ENCODE data around the gene RFLNA.

The RFLNA gene

GRCh38 chr12:124304314-124304790, 9.5 kb downstream of the RFLNA start:
- DNase-seq: no peak

DNA sequence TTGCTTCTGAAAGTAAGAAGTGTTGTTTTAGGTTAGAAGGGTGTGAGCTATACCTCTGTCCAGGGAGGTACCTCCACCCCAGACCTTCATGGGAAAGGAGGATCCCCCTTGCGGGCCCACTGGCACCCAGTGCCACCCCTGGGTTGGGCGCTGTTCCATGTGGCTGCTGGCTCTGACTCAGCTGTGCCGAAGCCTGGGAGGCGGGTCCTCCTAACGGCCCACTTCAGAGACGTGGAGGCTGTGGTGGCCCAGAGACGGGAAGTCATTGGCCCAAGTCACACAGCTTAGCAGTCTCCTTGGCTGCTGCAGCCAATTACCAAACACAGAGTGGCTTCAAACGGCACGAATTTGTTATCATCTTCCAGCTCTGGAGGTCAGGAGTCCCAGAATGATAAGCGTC, 10.2 kb downstream of the RFLNA start:
- DNase-seq: no peak

DNA sequence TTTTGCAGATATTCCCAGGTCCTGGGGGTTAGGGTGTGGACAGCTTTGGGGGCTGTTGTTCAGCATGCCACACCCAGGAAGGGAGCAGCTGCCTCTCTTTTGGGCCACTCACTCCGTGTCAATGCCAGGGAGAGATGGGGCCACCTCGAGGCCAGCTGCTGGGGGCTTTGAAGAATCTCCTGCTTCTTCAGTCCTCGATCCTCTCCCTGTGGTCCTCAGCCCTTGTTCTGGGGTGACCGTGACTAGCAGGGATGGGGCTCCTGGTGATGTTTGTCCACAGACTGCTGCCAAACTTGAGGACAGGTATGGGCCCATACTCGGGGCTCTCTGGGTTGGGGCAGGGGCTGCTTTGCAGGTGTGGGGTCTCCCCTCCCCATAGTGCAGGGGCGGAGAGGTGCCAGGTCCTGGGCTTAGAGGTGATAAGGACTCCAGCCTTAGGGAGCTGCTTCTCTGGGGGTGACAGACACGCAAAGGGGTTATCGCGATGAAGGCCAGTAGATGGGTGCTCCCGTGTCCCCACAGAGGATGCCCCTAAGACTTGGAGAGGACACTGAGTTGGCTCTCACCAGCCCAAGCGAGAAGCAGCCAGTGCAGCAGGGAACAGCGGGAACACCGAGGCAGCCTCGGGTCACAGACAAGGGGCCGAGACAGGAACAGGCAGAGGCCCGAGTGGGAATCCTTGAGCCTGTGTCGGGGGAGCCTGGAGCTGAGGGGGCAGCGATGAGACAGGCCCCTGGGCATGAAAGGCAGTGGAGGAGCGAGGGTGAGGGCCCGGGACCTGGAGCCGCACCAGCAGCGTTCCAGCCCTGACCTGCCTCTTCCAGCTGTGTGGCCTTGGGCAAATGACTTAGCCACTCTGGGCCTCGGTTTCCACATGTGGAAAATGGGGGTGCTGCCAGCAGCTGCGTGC, 11.1 kb downstream of the RFLNA start:
- DNase-seq: no peak

- DNase-seq: no peak
Measured at GRCh38 chr12:124306686-124307555, 12.0 kb downstream of the RFLNA start.

- DNase-seq: no peak
Measured at GRCh38 chr12:124307556-124307825, 12.6 kb downstream of the RFLNA start.

DNA sequence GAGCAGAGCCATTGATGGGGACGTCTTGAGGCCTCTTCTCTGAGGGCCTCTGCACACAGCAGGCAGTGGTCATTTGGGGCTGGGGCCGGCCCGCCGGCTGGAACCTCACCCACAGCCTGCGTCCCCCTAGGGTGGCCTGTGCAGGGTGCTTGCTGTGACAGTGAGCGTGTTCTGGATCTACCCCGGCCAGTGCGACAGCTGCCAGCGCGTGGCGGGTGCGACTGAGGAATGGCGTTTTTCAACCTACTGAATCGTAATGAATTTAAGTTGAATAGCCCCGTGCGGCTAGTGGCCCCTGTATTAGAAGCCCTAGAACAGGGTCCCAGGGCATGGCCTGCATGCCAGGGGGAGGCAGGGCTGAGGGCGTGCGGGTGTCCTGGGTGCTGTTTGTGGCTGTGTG, 13.8 kb downstream of the RFLNA start:
- DNase-seq: no peak

GRCh38 chr12:124309231-124309630, 14.3 kb downstream of the RFLNA start:
- DNase-seq: no peak

GRCh38 chr12:124309744-124310143, 14.9 kb downstream of the RFLNA start:
- no peak for DNase-seq

- DNase-seq: no peak
Measured at GRCh38 chr12:124310178-124310577, 15.3 kb downstream of the RFLNA start.

GRCh38 chr12:124310785-124311184, 15.9 kb downstream of the RFLNA start:
- no peak for DNase-seq

DNA sequence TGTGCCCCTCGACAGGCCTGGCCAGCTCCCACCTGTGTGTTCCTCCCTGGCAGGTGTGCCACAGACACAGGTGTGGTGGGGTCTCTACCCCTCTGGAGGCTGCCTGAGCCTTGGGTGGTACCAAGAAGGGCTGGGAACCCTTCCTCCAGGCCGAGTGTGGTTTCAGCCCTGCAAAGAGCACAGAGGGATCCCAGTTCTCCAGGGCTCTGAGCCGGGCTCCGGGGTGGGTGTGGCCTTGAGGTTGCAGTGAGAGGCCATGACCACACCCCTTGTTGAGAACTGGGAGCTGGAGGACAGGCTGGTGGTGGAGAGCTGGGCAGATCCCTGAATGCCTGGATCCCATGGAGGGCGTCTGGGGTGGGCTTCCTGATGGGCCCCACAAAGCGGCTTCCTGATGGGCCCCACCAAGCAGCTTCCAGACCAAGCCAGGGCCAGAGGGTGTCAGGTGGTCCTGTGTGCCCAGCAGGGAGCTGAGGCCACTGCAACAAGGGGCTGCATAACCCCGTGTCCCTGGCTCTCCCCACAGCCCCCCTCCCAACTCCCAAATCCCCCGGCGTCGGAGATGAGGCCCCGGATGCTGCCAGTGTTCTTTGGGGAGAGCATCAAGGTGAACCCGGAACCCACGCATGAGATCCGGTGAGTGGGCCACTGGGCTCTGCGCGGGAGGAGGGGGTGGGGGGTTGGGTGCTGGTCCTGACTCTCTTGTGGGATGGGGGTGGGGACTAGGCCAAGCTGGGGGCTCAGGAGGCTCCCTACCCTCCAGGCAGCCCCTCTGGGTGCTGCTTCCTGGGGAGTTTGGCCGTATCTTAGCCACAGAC, 16.6 kb downstream of the RFLNA start:
- DNase-seq: no peak

DNA sequence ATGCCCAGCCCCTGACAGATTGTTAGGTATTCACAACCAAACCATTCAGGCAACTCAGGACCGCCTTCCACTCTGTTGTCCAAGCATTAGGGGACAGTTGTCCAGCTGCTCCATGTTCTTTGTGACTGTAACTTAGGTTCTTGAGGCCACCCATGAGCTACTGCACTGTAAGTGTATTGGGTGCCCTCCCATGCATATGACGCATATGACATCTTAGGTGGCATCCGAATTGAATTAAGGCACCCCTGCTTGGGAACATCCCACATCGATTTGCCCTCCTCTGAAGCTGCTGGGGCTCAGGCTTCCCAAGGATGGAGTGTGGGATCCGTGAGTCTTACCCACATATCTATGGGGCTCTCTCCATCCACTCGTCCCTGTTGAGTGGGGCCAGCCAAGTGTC, 17.7 kb downstream of the RFLNA start:
- no peak for DNase-seq

DNA sequence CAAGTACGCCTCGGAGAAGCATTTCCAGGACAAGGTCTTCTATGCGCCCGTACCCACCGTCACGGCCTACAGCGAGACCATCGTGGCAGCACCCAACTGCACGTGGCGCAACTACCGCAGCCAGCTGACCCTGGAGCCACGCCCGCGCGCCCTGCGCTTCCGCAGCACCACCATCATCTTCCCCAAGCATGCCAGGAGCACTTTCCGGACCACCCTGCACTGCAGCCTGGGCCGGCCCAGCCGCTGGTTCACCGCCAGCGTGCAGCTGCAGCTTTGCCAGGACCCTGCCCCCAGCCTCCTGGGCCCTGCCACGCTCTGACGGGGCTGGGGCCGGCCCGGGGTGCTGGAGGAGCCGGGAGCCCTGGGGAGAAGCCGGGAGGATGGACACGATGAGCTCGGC, 19.3 kb downstream of the RFLNA start:
- DNase-seq: no peak

DNA sequence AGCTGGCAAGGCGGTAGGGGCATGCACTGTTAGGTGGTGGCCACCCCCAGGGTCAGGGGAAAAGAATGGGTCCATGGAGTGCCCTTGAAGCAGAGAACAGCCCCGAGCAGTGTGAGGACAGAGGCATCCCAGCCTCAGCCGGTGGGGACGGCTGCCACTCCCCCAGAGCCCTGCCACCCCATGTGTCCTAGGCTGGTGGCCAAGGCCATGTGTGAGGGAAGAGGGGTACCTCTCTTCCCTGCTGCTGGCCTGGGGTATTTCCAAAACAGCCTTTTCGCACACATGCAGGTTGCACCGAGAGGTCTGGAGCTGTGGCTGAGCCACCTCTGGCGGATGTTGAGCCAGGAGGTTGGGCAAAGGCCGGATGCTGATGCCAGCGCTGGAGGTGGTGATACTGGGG, 19.9 kb downstream of the RFLNA start:
- no peak for DNase-seq

GRCh38 chr12:124315372-124316044, 20.6 kb downstream of the RFLNA start:
- no peak for DNase-seq

- no peak for DNase-seq
Measured at GRCh38 chr12:124316257-124316900, 21.5 kb downstream of the RFLNA start.

DNA sequence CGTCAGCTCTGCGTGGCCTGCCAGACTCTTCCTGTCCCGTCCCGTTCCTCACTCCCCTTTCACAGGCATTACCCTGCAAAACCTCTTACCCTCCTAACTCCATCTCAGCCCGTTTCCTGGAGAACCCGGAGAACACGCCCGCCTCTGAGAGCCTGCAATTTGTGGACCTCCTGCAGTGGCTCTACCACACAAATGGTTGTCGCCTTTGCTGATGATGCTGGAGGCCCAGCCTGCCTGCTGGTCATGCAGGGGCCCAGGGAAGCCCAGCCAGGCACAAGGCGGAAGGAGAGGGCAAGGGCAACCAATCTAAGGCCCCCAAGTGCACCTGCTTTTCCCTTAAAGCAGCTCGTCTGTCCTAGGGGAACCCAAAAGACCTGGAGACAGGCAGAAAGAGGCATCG, 22.5 kb downstream of the RFLNA start:
- no peak for DNase-seq

DNA sequence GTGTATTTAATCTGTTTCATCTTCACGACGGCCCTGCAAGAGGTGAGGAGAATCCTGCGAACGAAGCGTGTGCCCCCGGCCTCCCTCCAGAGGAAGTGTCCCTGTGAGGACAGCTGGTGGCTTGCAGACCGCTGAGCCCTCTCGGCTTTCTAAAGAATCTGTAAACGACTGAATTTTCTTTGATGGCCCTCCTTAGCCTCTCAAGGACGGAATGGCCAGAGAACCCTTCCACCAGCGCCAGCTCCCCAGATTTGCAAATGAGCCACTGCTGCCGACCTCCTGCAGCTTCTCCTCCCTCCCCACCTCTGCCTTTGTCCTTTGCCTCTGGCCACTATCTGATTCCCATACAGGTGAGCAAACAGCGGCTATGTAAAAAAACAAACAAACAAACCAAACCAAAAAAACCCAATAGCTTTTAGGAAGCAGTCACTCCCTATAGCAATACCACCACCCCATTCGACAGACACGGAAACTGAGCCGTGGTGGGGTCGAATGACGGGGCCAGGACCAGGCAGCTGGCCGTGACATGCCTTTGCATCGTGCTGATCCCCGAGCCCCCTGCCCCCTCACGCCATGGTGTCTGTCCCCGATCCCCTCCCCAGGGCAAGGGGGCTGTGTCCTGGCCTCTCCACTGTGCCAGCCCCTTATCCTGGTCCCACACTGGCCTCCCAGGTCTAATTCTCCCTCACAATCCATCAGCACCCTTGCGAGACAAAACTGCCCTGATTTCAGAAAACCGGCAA, 23.6 kb downstream of the RFLNA start:
- no peak for DNase-seq

DNA sequence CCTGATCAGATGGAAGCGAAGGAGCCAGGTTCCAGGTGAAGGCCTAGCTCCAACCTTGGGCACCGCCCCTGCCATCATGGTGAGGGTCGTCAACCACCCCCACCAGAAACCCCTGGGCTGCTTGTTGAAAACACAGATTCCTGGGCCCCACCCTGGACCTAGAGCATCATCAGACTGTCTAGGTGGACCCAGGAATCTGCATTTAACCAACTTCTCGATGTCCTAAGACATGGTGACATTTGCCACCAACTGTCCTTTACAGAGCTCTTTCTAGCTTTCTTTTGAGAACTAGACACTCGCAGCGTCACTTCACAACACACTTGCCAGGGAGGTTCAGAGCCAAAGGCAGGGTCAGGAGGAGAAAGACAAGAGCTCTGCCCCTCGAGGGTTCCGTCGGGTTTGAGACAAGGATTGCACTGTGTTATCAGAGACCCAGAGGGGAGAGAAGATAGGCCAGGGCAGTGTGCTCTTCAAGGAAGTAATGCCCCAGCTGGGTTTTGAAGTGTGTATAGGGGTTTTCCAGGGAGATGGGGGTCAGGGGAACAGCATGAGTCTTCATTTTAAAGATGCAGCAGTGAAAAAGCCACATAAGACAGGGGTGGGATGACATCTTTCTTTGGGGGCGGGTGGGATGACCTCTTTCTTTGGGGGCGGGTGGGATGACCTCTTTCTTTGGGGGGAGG, 24.6 kb downstream of the RFLNA start:
- DNase-seq: no peak

DNA sequence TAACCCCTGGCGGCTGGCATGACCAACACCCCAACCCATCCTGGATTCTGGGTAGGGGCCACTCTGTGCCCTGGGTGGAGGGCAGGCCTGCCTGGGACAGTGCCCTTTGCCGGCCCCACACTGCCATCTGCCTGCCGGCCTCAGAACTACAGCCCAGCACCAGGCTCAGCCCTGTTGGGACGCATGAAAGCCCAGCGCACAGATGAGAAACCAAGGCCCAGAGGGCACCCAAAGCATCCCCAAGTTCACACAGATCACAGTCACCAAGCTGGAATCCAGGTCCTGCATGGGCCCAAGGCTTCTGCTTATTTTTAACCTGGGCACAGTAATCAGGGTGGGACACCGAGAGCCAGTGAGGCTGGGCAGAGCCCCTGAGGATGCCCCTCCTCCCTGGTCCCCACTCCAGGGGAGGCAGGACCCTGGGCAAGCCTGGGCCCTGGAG, 26.2 kb downstream of the RFLNA start:
- peak in 1 of 2 experiments; percentile 21 for DNase-seq
